Ishikawa (cell line): Measurements from ENCODE around the gene PITPNM1.

Experiments
- CEBPB ChIP-seq: IDR thresholded peaks from 2 replicates; pipeline ENCODE4 v1.6.1; 2012
- CREB1 ChIP-seq: IDR thresholded peaks from 2 replicates; pipeline ENCODE4 v1.6.1; 2012; ENCODE audit warnings: low read depth
- EGR1 ChIP-seq: IDR thresholded peaks from 2 replicates; pipeline ENCODE4 v1.6.1; 2012
- EP300 ChIP-seq: IDR thresholded peaks from 2 replicates; pipeline ENCODE4 v1.6.1; 2012; ENCODE audit warnings: borderline replicate concordance
- FOXM1 ChIP-seq: IDR thresholded peaks from 2 replicates; pipeline ENCODE4 v1.6.1; 2012; ENCODE audit warnings: low read depth, borderline replicate concordance
- NFIC ChIP-seq: IDR thresholded peaks from 2 replicates; pipeline ENCODE4 v1.6.1; 2012
- RAD21 ChIP-seq: IDR thresholded peaks from 2 replicates; pipeline ENCODE4 v1.6.1; 2012; ENCODE audit warnings: low read depth
- REST ChIP-seq: IDR thresholded peaks from 2 replicates; pipeline ENCODE4 v1.6.1; 2012; ENCODE audit warnings: low read depth, mild to moderate bottlenecking
- TAF1 ChIP-seq: IDR thresholded peaks from 2 replicates; pipeline ENCODE4 v1.6.1; 2012; ENCODE audit warnings: low read depth, mild to moderate bottlenecking
- TCF12 ChIP-seq: IDR thresholded peaks from 2 replicates; pipeline ENCODE4 v1.6.1; 2012; ENCODE audit warnings: low read depth
- TEAD4 ChIP-seq: IDR thresholded peaks from 2 replicates; pipeline ENCODE4 v1.6.1; 2012
- YY1 ChIP-seq: IDR thresholded peaks from 2 replicates; pipeline ENCODE4 v1.6.1; 2012; ENCODE audit warnings: low read depth
- ZBTB7A ChIP-seq: IDR thresholded peaks from 2 replicates; pipeline ENCODE4 v1.6.1; 2012; ENCODE audit warnings: low read depth
- TF ChIP-seq, protein P1 (sequence below): IDR thresholded peaks from 2 replicates; pipeline ENCODE4 v1.6.1; 2012
- TF ChIP-seq, protein P2 (sequence below): IDR thresholded peaks from 2 replicates; pipeline ENCODE4 v1.6.1; 2012

The PITPNM1 gene

GRCh38 chr11:67525275-67525976 lies 20.3 kb upstream of the PITPNM1 start:
- no peak for TF ChIP-seq TCF12
- TF ChIP-seq RAD21: no peak
- TF ChIP-seq, protein P1, sequence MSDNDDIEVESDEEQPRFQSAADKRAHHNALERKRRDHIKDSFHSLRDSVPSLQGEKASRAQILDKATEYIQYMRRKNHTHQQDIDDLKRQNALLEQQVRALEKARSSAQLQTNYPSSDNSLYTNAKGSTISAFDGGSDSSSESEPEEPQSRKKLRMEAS: no peak
- TF ChIP-seq TAF1: no peak
- no peak for TF ChIP-seq TEAD4
- no peak for TF ChIP-seq YY1
- TF ChIP-seq, protein P2, sequence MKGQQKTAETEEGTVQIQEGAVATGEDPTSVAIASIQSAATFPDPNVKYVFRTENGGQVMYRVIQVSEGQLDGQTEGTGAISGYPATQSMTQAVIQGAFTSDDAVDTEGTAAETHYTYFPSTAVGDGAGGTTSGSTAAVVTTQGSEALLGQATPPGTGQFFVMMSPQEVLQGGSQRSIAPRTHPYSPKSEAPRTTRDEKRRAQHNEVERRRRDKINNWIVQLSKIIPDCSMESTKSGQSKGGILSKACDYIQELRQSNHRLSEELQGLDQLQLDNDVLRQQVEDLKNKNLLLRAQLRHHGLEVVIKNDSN: no peak
- TF ChIP-seq CEBPB: no peak
- TF ChIP-seq REST: no peak
- TF ChIP-seq NFIC: no peak
- TF ChIP-seq EP300: no peak
- TF ChIP-seq CREB1: no peak
- TF ChIP-seq ZBTB7A: no peak
- no peak for TF ChIP-seq FOXM1
- TF ChIP-seq EGR1: no peak

DNA sequence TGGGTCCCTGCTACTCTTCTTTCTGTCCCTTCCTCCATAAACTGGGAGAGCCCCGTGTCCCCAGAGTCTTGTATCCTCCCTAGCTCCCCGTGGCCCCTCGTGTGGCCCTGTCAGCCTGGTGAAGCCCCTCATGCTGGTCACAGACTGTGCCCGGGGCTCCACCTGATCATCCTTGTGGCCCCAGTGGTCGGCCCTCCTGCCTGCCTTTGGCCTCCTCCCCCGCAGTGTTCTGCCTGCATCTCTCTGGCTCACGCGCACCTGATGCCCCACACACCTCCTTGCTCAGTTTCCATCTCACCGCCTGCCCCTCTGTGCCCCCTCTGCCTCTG lies 19.3 kb upstream of the PITPNM1 start:
- TF ChIP-seq EP300: no peak
- TF ChIP-seq ZBTB7A: no peak
- TF ChIP-seq, protein P1: no peak
- no peak for TF ChIP-seq CEBPB
- TF ChIP-seq CREB1: no peak
- TF ChIP-seq, protein P2: no peak
- no peak for TF ChIP-seq RAD21
- TF ChIP-seq YY1: no peak
- TF ChIP-seq FOXM1: no peak
- no peak for TF ChIP-seq TAF1

DNA sequence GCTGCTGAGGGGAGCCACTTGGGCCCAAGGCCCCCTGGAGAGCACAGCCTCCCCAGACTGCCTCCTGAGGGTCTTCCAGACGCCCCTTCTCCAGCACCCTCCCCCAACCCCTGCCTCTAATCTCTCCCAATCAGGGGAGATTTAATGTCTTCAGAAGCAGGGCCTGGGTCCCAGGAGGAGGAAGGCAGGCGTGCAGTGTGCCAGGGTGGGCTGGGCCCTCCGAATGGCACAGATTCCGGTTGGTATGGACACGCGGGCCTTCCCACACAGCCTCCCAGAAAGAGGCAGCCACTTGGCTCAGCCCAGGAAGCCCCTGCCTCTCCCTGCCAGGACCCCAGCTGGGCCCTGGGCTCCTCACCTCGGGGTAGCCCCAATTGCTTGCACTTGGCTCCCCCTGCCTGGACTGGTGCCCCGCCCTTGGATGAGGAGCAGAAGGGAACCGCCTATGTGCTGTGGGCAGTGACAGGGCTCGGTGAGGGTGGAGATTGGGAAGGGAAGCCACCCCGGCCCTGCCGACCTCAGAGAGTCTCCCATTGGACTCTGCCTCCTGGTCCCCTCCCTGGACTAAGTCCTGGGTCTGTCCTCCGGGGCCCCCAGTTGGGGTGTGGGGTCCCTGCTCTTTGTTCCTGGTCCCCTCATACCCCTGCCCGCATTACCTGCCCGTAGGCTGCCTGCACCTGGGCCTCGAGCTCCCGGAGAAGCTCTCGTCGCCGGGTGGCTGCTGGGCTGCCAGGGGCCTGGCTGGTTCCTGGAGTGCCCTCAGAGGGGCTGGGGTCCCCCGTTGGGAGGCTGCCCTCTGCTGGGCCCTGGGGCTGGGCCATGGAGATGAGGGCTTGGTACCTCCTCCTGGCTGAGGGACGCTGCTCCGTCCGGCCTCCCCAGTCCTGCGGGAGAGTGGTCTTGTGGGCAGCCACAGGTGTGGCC lies 18.7 kb upstream of the PITPNM1 start:
- TF ChIP-seq, protein P2: no peak

DNA sequence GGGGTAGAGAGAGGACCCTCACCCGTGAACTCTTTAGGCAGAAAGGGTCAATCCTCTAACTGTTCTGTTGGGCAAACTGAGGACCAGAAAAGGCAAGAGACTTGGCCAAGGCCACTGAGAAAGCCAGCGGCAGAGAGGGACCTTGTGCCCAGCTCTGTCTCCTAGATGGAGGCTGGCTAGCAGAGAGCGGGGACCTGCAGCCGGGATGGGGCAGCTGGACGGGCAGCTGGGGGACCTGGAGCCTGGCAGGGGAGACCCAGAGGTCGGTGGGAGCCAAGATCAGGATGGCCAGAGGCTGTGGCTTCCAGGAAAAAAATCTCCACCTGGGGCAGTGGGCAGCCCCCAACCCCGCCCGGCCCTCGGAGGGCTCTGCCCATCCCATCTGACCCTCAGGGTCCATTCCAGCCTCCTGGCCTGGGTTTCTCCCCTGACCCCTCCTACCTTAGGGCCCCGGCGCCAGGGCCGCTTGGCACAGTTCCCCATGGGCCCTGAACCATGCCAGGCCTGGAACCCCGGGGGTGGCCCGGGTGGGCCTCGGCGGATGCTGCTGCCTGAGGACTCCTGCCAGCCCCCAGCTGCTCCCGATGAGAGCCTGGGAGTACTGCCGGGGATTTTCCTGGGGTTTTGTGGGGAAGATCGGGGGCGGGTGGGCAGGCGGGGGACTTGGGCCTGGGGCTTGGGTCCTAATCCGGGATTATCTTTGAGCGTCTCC lies 17.8 kb upstream of the PITPNM1 start, which contains the start of gene CABP2:
Gene CABP2, minus strand, starts transcription at position 603 of the 712 bp plus-strand sequence. Its CDS starts 120 bp downstream, at position 483.
- TF ChIP-seq REST (no peak), CEBPB (no peak), EGR1 (no peak), TEAD4 (no peak), RAD21 (no peak), NFIC (no peak), FOXM1 (no peak), TCF12 (no peak)
- TF ChIP-seq, protein P1: no peak
- TF ChIP-seq, protein P2: no peak
